Activated CD8-positive, alpha-beta memory T cell treated with anti-CD3 and anti-CD28 coated beads, Interleukin-2, amount 50 U/mL, for 1 hour (primary cell): Measurements from ENCODE around the gene MYO1E.

ENCODE experiments used
- DNase-seq: peaks from one replicate; pipeline ENCODE4 v3.0.0-alpha.2; 2020; ENCODE audit errors: extremely low read depth

The MYO1E gene

DNA sequence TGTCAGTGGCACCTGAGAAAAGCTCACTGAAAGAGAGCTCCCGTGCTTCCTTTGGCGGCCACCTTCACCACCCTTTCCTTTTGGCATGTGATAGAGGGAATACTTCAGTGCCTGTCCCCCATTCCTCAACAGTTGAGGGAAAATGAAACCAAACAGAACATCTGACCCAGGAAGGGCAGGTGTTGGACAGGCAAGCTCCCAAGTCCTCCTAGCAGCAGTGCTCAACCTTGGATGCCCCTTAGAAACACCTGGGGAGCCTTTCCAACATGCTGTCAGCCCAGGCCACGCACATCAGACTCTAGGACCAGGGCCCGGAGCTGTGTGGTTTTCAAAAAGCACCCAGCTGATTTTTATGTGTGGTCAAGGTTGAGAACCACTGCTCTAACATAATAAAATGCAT is 143.7 kb downstream of the MYO1E start:
- DNase-seq, result no peak

- DNase-seq, result no peak
These were observed 145.7 kb downstream of the MYO1E start for GRCh38 chr15:59227021-59227420.

DNA sequence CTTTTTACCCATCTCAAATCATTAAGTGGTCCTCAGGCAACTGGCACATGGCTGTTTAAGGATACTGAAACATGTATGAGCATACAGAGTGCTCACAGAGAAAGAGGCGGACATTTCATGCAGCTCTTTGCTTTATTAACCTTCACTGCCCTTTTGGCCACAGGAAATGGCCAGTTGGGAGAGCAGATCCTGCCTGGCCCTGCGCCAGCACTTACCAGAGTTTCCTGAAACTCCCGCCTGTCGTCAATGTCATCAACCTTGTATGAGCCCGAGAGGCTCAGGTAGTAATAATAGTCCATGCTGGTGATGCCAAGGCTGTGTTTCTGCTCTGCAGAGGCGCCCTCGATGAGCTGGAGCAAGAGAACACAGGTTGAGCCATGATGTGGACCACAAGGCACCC is 148.2 kb downstream of the MYO1E start:
- no peak for DNase-seq

- no peak for DNase-seq
These were observed 148.9 kb downstream of the MYO1E start for GRCh38 chr15:59223736-59224135.

- no peak for DNase-seq
These were observed 149.6 kb downstream of the MYO1E start for GRCh38 chr15:59222906-59223550.

GRCh38 chr15:59221511-59222505 is 150.9 kb downstream of the MYO1E start:
- DNase-seq, result no peak

DNA sequence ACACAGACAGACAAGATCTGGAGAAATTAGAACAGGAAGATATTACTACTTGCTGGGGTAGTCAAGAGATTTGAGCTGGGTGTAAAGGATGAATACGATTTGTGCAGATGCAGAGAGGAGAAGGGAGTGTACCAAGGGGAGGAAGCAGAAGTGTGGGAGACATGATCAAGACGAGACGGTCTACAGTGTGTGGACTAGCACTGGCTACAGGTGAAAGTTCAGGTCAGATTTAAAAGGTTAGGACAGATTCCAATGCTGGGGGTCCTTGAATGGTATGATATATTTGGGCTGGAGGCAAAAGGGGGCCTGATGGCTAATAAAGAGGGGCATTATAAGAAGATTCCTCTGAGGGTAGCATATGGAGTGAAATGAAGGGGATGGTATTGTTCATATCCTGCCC is 154.0 kb downstream of the MYO1E start:
- no peak for DNase-seq

GRCh38 chr15:59217876-59218498 is 154.7 kb downstream of the MYO1E start:
- no peak for DNase-seq

DNA sequence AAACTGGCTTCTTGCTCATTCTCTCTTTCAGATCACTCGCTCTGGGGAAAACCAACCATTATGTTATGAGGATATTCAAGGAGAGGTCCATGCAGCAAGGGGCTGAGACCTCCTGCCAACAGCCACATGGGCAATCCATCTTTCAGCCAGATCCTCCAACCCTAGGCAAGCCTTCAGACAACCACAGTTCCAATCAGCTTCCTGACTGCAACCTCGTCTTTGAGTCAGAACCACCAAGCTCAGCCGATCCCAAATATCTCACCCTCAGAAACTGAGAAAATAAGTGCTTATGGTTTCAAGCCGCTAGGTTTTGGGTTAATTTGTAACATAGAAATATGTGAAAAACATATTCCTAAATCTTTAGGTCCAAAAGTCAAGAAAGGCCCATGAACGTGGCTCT is 155.8 kb downstream of the MYO1E start:
- no peak for DNase-seq

DNA sequence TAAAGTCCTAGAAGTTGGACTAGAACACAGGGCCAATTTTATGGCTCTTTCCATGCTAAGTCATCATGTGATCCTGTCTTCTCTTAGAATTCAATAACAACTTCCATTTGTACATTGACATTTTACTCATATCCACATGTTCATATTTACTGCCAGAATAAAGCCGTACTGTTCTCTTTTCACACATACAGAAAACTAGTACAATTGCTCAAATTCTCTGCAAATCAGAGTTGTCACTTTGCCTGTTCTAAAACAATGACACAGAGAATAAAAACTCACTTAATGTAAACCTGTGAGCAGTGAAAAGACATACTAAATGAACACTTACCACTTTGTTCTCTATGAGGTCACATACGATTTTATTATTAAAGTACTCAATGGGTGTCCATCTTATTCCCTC is 162.5 kb downstream of the MYO1E start:
- no peak for DNase-seq

- no peak for DNase-seq
These were observed 163.9 kb downstream of the MYO1E start for GRCh38 chr15:59208613-59209249.

- DNase-seq, result no peak
These were observed 166.0 kb downstream of the MYO1E start, which contains the start of gene LDHAL6B for GRCh38 chr15:59206623-59207183. TSS of gene LDHAL6B (plus strand) at chr15:59206843. CDS start at chr15:59206941, 98 bp downstream.

DNA sequence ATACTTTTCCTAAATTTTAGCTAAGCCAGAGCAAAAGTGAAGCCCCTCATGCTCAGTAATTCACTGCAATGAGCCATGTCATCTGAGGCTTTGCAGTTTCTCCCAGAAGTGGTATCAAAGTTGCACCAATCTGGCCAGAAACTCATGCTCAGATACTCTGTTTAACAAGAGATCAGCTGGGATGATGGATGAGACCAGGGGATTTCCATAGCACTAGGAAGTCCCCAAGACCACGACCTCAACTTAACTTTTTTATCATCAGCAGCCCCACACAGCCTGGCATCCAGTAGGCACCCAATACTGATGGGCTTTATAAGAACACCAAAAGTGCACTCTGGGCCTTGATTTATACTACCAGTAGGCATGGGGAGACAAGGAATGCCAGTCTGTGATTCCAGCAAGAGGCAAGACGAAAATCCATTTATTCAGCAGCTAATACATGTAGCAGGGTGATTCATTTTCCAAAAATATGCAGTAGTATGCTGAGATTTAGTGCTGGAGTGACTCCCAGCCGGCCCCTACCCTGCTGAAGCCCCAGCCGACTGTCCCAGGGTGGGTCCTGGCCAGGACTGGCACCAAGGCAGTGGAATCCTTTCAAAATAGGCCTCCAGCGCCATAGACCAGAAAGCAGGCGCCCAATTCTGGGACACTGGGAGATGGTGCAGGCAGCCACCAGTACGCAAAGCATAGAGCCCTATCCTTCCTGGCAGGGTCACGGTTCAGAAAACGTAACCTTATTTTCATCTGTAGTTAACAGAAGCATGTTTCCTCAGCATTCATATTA is 166.6 kb downstream of the MYO1E start:
- DNase-seq, result no peak

GRCh38 chr15:59203657-59204056 is 169.0 kb downstream of the MYO1E start:
- DNase-seq, result no peak

DNA sequence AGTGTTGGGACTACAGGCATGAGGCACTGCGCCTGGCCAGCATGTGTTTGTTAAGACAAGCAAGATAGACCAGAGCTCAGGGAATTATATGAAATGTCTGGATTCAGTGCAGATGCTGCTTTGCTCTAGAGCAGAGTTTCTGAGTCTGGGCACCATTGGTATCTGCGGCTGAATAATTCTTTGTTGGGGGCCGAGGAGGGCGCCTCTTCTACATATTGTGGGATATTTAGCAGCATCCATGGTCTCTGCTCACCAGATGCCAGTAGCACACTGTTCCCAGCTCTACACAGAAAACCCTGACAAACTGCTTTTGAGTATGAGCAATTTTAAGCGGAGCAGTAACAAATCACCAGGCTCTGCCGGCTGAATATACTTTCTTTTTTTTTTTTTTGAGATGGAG is 169.7 kb downstream of the MYO1E start:
- no peak for DNase-seq

- DNase-seq, result no peak
These were observed 172.1 kb downstream of the MYO1E start for GRCh38 chr15:59200560-59200959.

- no peak for DNase-seq
These were observed 172.8 kb downstream of the MYO1E start for GRCh38 chr15:59199626-59200465.

DNA sequence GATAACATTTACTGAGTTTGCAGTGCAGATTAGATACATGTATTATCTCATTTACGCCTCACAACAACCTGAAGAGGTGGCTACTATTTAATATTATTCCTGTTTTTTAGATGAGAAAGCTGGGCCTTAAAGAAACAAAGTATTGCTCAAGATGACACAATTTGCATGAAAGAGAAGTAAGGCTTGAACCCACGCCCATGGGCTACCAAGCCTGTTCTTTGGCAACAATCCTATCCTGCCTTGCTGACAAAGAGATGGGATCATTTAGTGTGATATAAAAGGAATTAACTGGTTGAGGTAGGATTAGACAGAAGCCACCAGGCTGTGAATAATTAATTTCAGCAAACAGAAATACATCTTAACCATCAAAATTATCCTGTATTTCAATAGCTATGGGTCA is 175.2 kb downstream of the MYO1E start:
- DNase-seq, result no peak

GRCh38 chr15:59196416-59196815 is 176.3 kb downstream of the MYO1E start:
- no peak for DNase-seq
